AG04450 (cell line): ENCODE results near the gene PCDHGA4. TPM values are rescaled to one million over a fixed set of nuclear protein-coding genes. Genes with fewer than 3 reads are reported as not detected.
"Not testable (repeated sequence)": the region's sequence is repeated elsewhere in the genome, so short reads cannot be mapped to it uniquely, and the experiment has no call there.

ENCODE experiments used
- CTCF ChIA-PET: fragments of 300-600, 350-600 bp; formaldehyde crosslinking; extraction: SDS; loops from one replicate; lab custom pipeline; 2022; ENCODE audit warnings: antibody characterized with exemption, inconsistent platforms; lab: Charles Lee
- POLR2A ChIA-PET: fragments of 350-600 bp; formaldehyde crosslinking; extraction: SDS; loops from one replicate; lab custom pipeline; 2021; ENCODE audit warnings: antibody characterized with exemption, inconsistent platforms; lab: Yijun Ruan, JAX
- DNase-seq: peaks from one replicate; pipeline ENCODE4 v3.0.0-alpha.2; 2011; ENCODE audit warnings: low read depth, low spot score
- H3K27ac ChIP-seq: one replicate; pipeline ENCODE4 v1.5.1; 2012; ENCODE audit warnings: low read depth, low read length, control low read depth
- H3K27me3 ChIP-seq: one replicate; pipeline ENCODE4 v1.6.0; 2012; ENCODE audit warnings: low read length; ENCODE audit not compliant: control insufficient read depth, insufficient read depth
- H3K4me3 ChIP-seq: 2 replicates; pipeline ENCODE4 v1.5.1; 2011; ENCODE audit warnings: mild to moderate bottlenecking, low read depth, low read length, control low read depth
- H3K9me3 ChIP-seq: 2 replicates; pipeline ENCODE4 v1.5.1; 2012; ENCODE audit warnings: low read length; ENCODE audit not compliant: control insufficient read depth, insufficient read depth
- polyA plus RNA-seq: library from polyadenylated mRNA; depleted of rRNA; stranded (reverse); fragments of >200 nt; gene quantifications from 2 replicates; pipeline ENCODE4 v1.2.3, GENCODE V29; 2011
- TF ChIP-seq, protein P1 (sequence below): IDR thresholded peaks from 2 replicates; pipeline ENCODE4 v1.5.1; 2011; ENCODE audit warnings: low read depth, low read length, control low read depth, inconsistent platforms

The PCDHGA4 gene
- polyA plus RNA-seq, 1 experiment = 6.3 TPM

DNA sequence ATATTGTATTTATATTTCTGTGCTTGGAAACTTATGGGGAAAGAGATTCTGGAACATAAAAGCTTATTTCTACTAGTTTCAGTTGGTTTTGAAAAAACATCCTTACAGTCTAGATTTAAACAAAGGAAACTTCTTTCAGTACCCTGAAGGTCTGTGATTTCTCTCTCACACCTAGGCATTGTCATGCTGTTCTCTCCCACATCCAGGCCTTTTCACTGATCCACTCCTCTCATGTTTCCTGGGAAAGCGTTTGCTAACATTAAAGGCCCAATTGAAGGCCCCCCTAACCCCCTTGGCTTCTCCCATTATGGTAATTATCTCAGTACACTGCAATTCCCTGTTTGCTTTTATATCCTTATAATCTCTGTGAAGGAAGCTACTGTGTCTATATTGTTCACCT lies 12.0 kb upstream of the PCDHGA4 start:
- Histone ChIP-seq H3K27me3 (peaks cover 6% of the 10 kb centered on the region), H3K9me3 (peaks cover 55% of the 10 kb centered on the region), H3K27ac (no peak overlapping the region), H3K4me3 (no peak overlapping the region)
- ChIA-PET CTCF (interaction anchor here (0.7 to 4.5 kb wide), 7 partner anchors 11 to 224 kb away, joined by 3 to 18 read pairs (median 5); partner anchors contain the start of gene PCDHGA1), POLR2A (no interaction called here)
- DNase-seq = no peak
- TF ChIP-seq, protein P1, sequence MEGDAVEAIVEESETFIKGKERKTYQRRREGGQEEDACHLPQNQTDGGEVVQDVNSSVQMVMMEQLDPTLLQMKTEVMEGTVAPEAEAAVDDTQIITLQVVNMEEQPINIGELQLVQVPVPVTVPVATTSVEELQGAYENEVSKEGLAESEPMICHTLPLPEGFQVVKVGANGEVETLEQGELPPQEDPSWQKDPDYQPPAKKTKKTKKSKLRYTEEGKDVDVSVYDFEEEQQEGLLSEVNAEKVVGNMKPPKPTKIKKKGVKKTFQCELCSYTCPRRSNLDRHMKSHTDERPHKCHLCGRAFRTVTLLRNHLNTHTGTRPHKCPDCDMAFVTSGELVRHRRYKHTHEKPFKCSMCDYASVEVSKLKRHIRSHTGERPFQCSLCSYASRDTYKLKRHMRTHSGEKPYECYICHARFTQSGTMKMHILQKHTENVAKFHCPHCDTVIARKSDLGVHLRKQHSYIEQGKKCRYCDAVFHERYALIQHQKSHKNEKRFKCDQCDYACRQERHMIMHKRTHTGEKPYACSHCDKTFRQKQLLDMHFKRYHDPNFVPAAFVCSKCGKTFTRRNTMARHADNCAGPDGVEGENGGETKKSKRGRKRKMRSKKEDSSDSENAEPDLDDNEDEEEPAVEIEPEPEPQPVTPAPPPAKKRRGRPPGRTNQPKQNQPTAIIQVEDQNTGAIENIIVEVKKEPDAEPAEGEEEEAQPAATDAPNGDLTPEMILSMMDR = no peak

DNA sequence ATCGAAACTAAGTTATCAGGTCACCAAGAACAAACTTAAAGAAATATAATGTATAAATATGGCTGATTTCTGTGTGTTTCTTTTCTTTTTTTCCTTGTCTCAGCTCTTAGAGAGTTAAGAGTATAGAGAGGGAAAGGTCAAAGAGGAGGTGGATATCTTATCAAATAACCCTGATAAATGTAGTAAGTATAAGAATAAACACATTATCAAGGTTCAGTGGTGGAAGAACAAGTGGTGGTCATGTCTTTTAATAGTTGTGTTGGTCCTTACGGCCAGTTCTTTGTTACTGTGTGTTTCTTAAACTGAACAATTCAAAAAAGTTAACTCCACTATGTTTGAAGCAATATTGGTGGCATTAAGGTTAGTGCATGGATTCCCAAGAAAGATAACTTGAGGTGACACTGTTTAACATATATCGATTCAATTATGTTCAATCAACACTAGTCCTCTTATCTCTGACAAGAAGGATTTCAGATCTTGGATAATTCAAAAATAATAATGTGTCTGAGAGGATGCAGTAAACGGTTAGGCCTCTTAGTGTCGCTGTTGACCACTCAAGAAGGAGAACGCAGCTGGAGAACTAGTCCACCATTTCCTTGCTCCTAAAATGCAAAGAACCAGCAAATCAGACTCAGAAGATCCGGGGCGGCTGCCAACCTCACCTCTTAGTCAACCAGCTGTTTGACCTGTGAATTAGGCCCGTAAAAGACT lies 11.4 kb upstream of the PCDHGA4 start, which contains the start of gene PCDHGA3:
PCDHGA3 (plus strand) TSS at position 588 of the 711 bp plus-strand sequence. CDS start 205 bp downstream, outside the sequence.
- TF ChIP-seq, protein P1 = no peak; the same call in 1 of the 2 replicates
- CTCF ChIA-PET = interaction anchor here (0.7 to 4.5 kb wide), 8 partner anchors 10 to 224 kb away, joined by 3 to 18 read pairs (median 4); partner anchors contain the start of gene PCDHGA1

DNA sequence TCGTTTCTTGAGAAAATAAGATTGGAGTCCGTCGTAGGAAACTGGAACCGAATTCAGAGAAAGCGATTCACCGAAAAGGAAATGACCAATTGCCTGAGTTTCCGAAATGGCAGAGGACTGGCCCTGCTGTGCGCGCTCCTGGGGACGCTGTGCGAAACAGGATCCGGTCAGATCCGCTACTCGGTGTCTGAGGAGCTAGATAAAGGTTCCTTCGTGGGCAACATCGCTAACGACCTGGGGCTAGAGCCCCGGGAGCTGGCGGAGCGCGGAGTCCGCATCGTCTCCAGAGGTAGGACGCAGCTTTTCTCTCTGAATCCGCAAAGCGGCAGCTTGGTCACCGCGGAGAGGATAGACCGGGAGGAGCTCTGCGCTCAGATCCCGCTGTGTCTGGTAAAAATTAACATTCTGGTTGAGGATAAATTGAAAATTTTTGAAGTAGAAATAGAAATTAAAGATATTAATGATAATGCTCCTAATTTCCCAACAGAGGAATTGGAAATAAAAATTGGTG lies 10.8 kb upstream of the PCDHGA4 start:
- peaks cover 49% of the 10 kb centered on the region for H3K9me3 ChIP-seq
- H3K27ac ChIP-seq = no peak overlapping the region
- CTCF ChIA-PET = interaction anchor here (0.6 to 4.5 kb wide), 8 partner anchors 14 to 223 kb away, joined by 3 to 18 read pairs (median 4); partner anchors contain the start of gene PCDHGA1
- peaks cover 6% of the 10 kb centered on the region for H3K27me3 ChIP-seq
- H3K4me3 ChIP-seq = peak overlapping the region; percentile 3
- POLR2A ChIA-PET = no interaction called here
- TF ChIP-seq, protein P1 = no peak
- DNase-seq = no peak

More for the DNA sequence above, 11.4 kb upstream of the PCDHGA4 start, which contains the start of gene PCDHGA3:
- peak within 1 kb of the TSS; percentile 3 for H3K4me3 ChIP-seq
- peaks cover 55% of the 10 kb centered on the region for H3K9me3 ChIP-seq
- no peak for DNase-seq
- peaks cover 6% of the 10 kb centered on the region for H3K27me3 ChIP-seq
- POLR2A ChIA-PET = no interaction called here
- H3K27ac ChIP-seq = no peak within 1 kb of the TSS

DNA sequence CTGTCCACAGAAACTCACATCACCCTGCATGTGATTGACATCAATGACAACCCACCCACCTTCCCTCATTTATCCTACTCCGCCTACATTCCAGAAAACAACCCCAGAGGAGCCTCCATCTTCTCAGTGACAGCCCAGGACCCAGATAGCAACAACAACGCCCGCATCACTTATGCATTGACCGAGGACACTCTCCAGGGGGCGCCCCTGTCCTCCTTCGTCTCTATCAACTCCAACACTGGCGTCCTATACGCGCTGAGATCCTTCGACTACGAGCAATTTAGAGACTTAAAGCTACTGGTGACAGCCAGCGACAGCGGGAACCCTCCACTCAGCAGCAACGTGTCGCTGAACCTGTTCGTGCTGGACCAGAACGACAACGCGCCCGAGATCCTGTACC lies 9.5 kb upstream of the PCDHGA4 start:
- ChIA-PET CTCF (no interaction called here), POLR2A (no interaction called here)
- no peak for DNase-seq
- Histone ChIP-seq H3K27me3 (peaks cover 2% of the 10 kb centered on the region), H3K27ac (no peak overlapping the region), H3K4me3 (no peak overlapping the region), H3K9me3 (peaks cover 42% of the 10 kb centered on the region)
- TF ChIP-seq, protein P1 = no peak

DNA sequence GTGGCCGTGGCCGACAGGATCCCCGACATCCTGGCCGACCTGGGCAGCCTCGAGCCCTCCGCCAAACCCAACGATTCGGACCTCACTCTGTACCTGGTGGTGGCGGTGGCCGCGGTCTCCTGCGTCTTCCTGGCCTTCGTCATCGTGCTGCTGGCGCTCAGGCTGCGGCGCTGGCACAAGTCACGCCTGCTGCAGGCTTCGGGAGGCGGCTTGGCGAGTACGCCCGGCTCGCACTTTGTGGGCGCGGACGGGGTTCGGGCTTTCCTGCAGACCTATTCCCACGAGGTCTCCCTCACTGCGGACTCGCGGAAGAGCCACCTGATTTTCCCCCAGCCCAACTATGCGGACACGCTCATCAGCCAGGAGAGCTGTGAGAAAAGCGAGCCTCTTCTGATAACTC lies 8.8 kb upstream of the PCDHGA4 start:
- H3K27ac ChIP-seq, H3K4me3 ChIP-seq, DNase-seq, POLR2A ChIA-PET, H3K27me3 ChIP-seq: not testable (repeated sequence)
- CTCF ChIA-PET = interaction anchor here (1.5 to 5.8 kb wide), 2 partner anchors 7 to 217 kb away, joined by 3 to 46 read pairs; partner anchors contain the start of gene PCDHGA2
- peaks cover 41% of the 10 kb centered on the region for H3K9me3 ChIP-seq
